Right atrium auricular region (tissue), 2 donors: ENCODE results near the gene ARID5A. TPM values are rescaled to one million over a fixed set of nuclear protein-coding genes. Genes with fewer than 3 reads are reported as not detected.
"Not testable (repeated sequence)": the region's sequence is repeated elsewhere in the genome, so short reads cannot be mapped to it uniquely, and the experiment has no call there.

Experiments used
- DNase-seq: peaks from one replicate; pipeline ENCODE4 v3.0.0-alpha.2; 2019; ENCODE audit warnings: low spot score
- H3K27ac ChIP-seq, 2 donors: fragments of 200-600 bp; sonication (generic); 1 replicate in 1 of 2; 2 replicates in 1 of 2; pipeline ENCODE4 v1.5.1; 2016 to 2019
- H3K27me3 ChIP-seq, 2 donors: fragments of 200-600 bp; sonication (generic); one replicate each; pipeline versions ENCODE4 v1.5.1 to v1.6.0; 2017 to 2019
- H3K36me3 ChIP-seq: fragments of 200-600 bp; sonication (generic); one replicate; pipeline ENCODE4 v1.5.1; 2016
- H3K4me1 ChIP-seq, 2 donors: fragments of 200-600 bp; sonication (generic); one replicate each; pipeline versions ENCODE4 v1.5.1 to v1.6.0; 2017 to 2019
- H3K4me3 ChIP-seq, 2 donors: fragments of 200-600 bp; sonication (generic); 1 replicate in 1 of 2; 2 replicates in 1 of 2; pipeline ENCODE4 v1.5.1; 2017 to 2019; ENCODE audit warnings: mild to moderate bottlenecking in 1 of 2, moderate library complexity in 1 of 2
- H3K9me3 ChIP-seq, 2 donors: fragments of 200-600 bp; sonication (generic); one replicate each; pipeline ENCODE4 v1.5.1; 2019
- CTCF ChIP-seq, 2 donors: fragments of 200-600 bp; sonication (generic); IDR thresholded peaks; one replicate each; pipeline ENCODE4 v1.5.1; 2019; ENCODE audit warnings: antibody characterized with exemption in 2 of 2
- total RNA-seq, 2 donors: library from RNA; depleted of rRNA; stranded (reverse); fragments of >200 nt; gene quantifications; one replicate each; pipeline ENCODE4 v1.1.0, GENCODE V29; 2016

ARID5A gene
- total RNA-seq, 2 donors from 2014 or later, result 17.1 to 52.6 TPM

GRCh38 chr2:96552315-96553175 is 16.0 kb downstream of the ARID5A start:
- peaks cover 50% of the 10 kb centered on the region for H3K36me3 ChIP-seq
- no peak for DNase-seq
- no peak for TF ChIP-seq CTCF (IDR thresholded peaks at IDR 0.05)
- no peaks in the 10 kb centered on the region for H3K27me3 ChIP-seq
- no peak overlapping the region for H3K4me3 ChIP-seq
- H3K9me3 ChIP-seq, result no peaks in the 10 kb centered on the region
- H3K4me1 ChIP-seq, result peaks cover 0 to 15% of the 10 kb centered on the region in 2 donors
- no peak overlapping the region for H3K27ac ChIP-seq

- Histone ChIP-seq H3K36me3 (peaks cover 44% of the 10 kb centered on the region), H3K4me3 (no peak overlapping the region), H3K9me3 (no peaks in the 10 kb centered on the region), H3K27me3 (no peaks in the 10 kb centered on the region), H3K4me1 (peaks cover 0 to 12% of the 10 kb centered on the region in 2 donors), H3K27ac (no peak overlapping the region)
- no peak for DNase-seq
- TF ChIP-seq CTCF (IDR thresholded peaks at IDR 0.05), result no peak
These were observed 16.8 kb downstream of the ARID5A start for GRCh38 chr2:96553176-96553956.

GRCh38 chr2:96553957-96554292 is 17.4 kb downstream of the ARID5A start:
- peaks cover 38% of the 10 kb centered on the region for H3K36me3 ChIP-seq
- not testable (repeated sequence) for H3K4me3 ChIP-seq, H3K27me3 ChIP-seq, H3K27ac ChIP-seq, DNase-seq, H3K9me3 ChIP-seq
- peaks cover 0 to 12% of the 10 kb centered on the region in 2 donors for H3K4me1 ChIP-seq

GRCh38 chr2:96554293-96555145 is 18.0 kb downstream of the ARID5A start:
- Histone ChIP-seq H3K4me3 (no peak overlapping the region), H3K27ac (no peak overlapping the region), H3K4me1 (peaks cover 0 to 12% of the 10 kb centered on the region in 2 donors), H3K36me3 (peaks cover 32% of the 10 kb centered on the region), H3K9me3 (no peaks in the 10 kb centered on the region), H3K27me3 (no peaks in the 10 kb centered on the region)
- DNase-seq, result no peak
- peak; percentile 95 to 98 for TF ChIP-seq CTCF (IDR thresholded peaks at IDR 0.05)

GRCh38 chr2:96555146-96555610 is 18.6 kb downstream of the ARID5A start:
- Histone ChIP-seq H3K27me3 (no peaks in the 10 kb centered on the region), H3K27ac (no peak overlapping the region), H3K9me3 (no peaks in the 10 kb centered on the region), H3K4me1 (peaks cover 0 to 12% of the 10 kb centered on the region in 2 donors), H3K36me3 (peaks cover 26% of the 10 kb centered on the region), H3K4me3 (no peak overlapping the region)
- no peak for TF ChIP-seq CTCF (IDR thresholded peaks at IDR 0.05)
- no peak for DNase-seq
